Hindlimb muscle (tissue), 1 donor: Measurements from ENCODE around the gene CACNA1E. TPM values are rescaled to one million over a fixed set of nuclear protein-coding genes. Genes with fewer than 3 reads are reported as not detected.

Source experiments
- DNase-seq: peaks from one replicate; pipeline ENCODE4 v3.0.0-alpha.2; 2013
- polyA plus RNA-seq: library from polyadenylated mRNA; unstranded; fragments of 120-200 nt; gene quantifications from one replicate; pipeline ENCODE4 v1.2.1, GENCODE V29; 2013; ENCODE audit not compliant: insufficient read length

CACNA1E gene
- polyA plus RNA-seq, 1 donor = 0.50 TPM

DNA sequence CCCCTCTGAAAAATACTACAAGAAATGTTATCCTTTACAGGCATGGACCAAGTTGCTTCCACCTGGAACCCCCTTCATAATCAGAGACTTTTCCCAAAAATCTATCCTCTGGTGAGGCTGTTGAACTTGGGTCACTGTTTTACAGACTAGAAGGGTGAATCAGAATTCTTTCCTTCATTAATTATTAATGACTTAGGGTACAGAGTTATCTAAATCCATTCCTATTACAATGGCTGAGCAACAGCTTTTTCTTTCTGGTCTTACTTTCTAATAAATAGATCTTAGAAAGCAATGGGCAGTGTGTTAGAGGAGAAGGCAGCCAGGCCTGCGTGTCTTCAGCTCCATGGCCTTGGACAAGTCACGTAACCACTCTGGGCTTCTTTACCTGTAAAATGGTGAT, 294.0 kb downstream of the CACNA1E start:
- no peak for DNase-seq

DNA sequence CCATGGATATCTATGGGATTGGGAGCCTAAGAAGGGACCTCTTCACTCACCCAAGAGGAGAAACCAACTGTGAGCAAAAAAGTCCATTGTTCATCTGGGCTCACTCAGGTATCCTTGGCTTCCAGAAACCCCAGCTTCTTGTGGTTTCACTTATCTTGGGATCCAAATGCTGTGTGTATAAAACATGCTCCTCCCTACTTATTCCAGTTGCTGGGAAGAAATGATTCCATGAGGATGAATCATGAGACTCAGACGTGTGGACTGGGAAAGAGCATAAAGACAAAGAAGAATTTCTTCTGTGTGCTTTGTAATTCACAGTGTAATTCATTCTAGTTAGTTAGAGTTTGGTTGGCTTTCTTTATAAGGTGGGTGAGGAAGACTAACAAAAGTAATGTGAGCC, 294.5 kb downstream of the CACNA1E start:
- no peak for DNase-seq

DNA sequence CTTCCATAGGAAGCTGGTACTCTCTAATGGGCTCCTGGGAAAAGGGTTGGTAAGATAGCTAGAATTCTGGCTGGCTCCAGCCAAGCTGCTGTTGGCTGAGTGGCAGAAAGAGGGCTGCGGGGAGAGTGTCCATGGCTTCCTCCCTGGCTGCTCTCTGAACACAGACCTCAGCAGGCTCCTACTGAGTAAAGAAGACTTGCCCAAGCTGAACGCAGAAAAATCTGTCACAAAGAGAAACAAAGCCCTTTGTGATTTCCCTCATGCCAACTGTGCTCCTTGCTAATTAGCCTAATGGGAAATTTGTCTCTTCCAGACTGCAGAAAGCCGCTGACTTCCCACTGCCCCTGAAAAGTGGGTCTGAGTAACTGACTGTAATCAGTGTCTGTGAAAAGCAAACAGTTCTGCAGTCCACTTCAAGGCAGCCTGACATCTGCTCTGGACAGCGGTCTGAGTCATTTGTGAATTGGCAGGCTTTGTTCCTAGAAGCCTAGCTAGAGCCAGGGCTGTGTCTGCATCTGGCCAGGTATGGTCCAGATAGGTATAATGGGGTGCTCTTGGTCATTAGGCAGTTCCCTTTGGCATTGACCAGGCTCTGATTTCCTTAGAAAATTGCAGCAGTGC, 295.4 kb downstream of the CACNA1E start:
- DNase-seq = no peak

DNA sequence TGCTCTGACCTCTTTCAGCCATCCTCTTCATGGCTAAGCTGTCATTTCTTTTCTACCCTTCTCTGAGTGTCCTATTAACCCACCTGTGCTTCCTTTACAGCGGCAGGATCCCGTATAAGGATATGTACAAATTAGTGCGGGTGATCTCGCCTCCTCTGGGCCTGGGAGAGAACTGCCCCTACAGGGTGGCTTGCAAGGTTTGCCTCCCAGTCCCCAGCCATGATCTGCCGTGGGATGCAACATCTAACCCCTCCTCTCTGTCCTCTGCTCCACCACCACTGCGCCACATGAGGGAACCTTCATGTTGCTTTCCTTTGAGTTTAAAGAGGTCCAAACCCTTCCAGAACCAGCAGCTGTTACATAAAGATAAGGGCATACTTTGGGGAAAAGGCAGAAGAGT, 296.0 kb downstream of the CACNA1E start:
- no peak for DNase-seq

DNA sequence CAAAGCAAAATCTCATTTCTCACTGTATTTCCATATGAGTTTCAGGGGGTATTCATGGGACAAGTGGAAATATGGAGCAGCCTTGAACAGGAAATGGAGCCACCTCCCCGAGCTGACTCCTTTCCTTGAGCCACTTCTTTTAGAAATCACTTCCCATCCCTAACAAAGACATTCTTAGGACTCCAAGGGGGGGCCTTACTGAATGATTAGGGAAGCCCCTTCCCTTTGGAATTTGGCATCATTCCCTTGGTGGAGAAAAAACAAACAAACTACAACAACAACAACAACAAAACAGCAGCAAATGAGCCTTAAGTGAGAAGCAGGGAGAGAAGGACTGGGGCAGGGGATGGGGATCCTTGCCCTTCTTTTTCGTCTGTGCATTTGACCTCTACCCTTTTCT, 299.9 kb downstream of the CACNA1E start:
- no peak for DNase-seq

DNA sequence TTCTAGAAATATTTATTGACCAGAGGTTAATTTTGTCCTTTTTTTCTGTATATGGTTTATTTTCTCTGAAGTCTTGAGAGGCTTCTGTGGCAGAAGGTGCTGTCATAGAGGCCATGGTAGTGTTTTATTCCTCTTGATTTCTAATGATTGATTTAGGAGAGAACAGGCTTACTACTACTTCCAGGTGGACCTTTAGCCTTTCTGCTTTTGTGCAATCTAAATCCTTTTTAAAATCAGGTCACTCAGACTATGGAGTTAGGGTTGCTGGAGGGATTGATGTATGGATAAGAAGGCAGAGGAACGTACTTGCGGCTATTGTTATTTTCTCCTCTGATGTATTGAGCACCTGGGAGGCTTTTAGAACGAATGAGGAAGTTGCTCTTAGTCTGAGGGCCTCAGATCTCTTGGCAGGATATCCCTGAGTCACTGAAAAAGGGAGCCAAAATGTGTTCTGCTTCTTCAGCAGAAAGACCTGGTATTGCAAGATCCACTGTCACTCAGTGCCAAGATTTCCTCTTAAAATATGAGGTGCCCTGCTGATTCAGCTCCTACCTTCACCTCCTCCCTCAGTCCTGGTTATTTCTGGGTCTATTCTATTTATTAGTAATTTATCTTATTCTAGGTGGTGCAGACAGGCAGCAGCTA, 300.8 kb downstream of the CACNA1E start:
- DNase-seq = no peak

DNA sequence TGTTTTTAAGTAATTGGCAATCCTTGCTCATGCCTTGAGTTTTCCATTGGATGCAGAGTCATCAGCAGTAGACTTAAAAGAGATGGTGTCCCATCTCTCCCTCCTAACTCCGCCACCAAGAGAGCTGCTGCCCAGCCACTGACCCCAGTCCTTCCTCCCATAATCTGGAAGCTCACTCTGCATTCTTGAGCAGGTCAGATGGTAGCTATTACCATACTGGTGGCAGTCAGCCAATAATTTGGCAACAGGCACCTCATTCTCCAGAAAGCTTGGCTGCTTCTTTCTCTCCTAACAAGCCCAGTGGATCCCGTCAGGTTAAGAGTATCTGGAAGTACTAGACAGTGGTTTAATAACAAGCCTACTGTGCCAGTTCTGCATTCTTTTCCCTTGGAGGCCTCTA, 306.1 kb downstream of the CACNA1E start:
- no peak for DNase-seq

DNA sequence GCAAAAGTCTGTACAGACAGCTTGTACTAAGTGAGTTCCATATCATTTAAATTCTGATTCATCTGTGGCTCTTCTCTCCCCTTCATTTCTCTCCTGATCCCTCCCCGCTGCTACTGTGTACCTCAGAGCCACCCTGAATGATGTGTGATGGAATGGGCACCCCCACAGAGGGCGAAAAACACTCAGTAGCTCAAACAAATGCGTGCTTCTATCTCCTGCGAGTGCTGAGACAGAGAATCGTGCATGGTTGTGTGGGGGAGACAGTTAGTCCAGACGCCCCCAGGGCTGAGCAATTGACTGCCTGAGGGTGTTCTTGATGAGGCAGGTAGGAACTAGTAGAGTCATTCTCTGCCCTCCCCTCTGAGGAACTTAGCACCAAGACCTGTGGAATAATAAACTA, 308.4 kb downstream of the CACNA1E start:
- DNase-seq = no peak

DNA sequence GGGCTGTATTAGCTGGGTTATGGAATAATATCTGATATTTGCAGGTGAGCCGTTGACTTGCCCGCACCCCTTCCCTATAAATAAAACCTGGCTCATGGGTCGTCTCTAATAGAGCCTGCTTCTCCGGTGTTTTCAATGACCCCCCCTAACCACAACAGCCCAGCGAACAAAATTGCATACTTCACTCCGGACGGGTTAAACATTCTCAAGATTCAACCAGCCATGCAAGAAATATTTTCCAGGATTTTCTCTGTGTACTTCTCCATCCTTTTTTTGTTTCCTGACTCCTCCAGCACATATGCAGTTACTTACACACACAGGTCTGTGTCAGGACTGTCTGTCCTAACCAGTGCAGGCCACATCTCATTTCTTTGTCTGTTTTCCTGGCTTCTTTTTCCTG, 310.5 kb downstream of the CACNA1E start:
- DNase-seq = no peak

DNA sequence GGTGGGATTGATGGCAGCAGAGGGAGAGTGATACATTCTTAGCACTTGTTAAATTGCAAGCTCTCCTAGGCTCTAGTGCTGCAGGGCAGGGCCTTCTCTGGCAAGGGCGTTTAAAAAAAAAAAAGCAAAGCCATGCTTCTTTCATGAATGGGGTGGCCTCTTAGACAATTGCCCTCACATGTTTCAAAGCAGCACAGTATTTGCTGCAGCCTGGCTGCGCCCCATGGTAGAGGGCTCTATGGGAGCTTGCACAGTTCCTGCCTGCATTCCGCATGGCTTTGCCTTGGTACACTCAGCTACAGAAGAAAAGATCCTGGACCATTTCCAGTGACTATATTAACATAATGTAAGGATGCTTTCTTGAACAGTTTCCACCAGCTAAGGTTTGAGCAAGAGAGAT, 311.0 kb downstream of the CACNA1E start:
- no peak for DNase-seq

DNA sequence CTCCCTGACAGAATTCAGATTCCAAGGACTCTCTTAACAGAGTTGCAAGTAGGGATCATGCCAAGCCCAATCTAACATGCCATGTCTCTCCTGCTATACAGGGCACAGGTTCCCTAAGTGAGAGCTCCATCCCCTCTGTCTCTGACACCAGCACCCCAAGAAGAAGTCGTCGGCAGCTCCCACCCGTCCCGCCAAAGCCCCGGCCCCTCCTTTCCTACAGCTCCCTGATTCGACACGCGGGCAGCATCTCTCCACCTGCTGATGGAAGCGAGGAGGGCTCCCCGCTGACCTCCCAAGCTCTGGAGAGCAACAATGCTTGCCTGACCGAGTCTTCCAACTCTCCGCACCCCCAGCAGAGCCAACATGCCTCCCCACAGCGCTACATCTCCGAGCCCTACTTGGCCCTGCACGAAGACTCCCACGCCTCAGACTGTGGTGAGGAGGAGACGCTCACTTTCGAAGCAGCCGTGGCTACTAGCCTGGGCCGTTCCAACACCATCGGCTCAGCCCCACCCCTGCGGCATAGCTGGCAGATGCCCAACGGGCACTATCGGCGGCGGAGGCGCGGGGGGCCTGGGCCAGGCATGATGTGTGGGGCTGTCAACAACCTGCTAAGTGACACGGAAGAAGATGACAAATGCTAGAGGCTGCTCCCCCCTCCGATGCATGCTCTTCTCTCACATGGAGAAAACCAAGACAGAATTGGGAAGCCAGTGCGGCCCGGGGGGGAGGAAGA, 315.0 kb downstream of the CACNA1E start:
- DNase-seq = no peak

DNA sequence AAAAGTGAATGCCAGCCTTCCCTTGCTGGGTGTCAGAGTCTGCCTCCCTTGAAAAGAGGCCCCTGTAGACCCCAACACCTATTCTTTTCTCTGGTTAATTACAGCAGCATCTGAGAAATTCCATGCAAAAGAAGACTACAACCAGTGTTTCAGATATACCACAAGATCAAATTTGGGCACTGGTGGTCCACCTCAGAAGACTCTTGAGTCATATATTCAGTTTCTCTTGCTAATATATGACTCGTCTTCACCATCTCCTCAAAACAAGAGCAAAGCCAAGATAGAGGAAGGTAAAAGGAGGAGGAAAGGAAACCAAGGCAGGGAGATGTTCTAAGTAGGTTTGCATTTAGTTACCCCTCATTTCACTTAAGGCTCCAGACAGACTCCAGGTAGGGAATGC, 318.3 kb downstream of the CACNA1E start:
- no peak for DNase-seq

DNA sequence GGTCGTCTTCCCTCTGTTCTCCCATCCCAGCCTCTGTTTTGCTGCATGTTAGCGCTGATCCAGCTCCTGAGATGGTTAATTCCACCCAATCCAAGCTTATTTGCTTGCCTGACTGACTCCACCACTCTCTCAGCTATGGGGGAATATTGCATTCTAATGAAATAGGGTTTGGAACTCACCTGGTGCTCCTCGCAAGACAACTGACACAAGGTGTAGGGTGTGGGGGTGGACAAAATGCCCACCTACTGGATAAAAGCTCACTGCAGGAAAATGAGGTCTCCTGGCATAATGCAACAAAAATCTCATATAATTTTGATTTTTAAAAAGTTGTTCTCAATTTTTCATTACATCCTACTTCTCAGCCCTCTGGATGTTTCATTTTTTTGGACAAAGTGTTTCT, 319.1 kb downstream of the CACNA1E start:
- no peak for DNase-seq

DNA sequence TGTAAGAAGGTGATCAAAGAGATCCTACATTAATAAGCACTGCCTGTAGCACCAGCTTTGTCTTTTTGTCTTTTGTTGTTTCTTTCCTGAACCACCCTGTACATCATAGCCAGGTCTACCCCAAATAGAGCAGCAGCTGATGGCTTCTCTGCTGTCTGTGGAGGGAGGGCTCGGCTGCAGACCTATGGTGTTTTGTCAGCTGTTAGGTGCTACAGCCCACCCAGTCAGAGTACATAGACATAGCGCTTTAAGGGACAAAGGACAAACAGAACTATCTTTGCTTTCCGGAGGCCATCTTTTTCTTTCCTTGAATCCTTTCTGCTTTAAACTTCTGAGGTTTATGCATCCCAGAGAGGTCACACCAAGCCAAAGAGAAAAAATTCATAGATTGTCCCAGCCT, 320.1 kb downstream of the CACNA1E start:
- no peak for DNase-seq

DNA sequence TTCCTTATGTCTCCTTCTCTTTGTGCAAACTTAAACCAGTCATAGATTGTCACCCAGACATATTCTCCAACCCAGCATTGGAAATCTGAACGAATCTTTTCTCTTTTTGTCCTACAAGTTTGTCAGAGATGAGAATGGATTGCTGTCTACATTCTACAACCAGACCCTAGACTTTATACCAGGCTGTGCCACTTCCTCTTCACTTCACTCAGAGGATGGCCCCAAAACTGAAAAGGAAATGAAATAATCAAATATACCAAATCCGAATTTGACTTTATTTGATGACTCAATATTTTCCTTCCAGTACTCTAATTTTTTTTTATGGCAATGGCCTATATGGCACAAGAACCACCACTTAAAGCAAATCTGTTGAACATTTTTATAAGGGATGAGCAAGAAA, 321.7 kb downstream of the CACNA1E start:
- no peak for DNase-seq

DNA sequence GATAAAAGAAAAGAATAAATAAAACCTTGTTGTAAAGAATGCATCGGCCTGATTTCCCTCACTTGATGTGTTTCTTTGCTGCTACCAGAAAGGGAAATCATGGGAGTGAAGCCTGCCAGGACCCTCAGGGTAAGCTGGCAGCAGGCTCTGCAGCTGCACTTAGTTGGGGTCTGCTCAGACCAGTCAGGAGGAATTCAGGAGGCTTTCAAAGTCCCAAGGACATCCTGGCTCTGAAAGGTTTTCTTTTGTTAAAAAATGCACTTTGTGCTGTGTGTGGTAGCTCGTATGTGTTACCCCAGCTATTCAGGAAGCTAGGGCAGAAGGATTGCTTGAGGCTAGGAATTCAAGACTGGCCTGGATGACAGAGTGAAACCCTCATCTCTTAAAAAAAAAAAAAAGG, 323.4 kb downstream of the CACNA1E start:
- DNase-seq = no peak

DNA sequence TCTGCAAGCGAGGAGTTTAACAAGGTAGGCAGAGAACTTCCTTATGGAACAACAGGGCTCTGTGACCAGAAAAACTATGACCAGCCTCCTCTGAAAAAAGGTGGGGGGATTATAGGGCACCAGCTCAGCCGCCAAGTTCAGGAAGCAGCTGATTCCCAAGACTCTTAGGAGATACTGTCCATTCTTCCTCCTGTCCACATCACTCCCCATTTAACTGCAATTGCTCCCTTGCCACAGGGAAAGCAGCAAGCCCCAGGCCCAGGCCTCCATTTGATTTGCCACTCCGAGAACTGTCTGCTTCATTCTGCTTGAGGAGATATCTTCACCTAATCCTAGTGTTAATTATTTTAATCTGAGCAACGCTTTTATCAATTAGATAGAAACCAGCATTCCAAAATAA, 323.9 kb downstream of the CACNA1E start:
- no peak for DNase-seq

DNA sequence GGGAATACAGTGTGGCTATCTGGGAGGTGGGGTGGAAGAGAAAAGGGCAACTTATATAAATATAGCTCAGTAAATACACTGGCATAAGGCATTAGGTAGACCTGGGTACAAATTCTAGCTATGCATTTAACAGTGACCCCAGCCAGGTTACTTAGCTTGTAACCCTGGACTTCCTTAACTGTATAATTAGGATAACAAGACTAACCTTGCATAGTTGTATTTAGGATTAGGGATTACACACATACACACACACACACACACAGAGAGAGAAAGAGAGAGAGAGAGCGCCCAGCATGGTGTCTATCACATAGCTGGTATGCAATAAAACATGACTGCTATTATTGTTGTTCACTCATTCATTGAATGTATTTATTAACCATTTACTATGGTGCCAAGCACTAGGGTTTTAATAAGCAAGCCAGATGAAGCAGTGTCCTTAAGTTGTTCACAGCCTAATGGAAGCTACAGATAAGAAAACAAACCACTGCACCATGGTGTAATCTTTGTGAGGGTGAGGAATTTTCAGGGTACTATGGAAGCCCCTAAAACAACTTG, 326.8 kb downstream of the CACNA1E start:
- no peak for DNase-seq

DNA sequence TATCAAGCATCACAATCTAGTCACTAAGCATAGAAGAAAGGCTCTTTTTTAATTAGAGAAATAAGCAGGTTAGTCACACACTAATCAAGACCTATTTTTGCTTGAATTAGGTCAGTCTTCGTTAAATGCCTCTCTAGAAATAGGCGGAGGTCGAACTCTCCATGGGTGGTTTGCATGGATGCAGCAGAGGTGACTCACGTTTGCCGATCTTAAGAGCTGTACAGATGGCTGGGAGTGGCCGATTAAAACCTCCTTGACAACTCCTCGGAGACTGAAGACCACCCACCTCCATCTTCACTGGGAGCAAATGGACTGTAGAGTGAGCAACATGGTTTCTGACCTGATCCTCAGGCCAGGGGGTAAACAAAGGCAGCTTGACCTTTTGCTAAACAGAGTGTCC, 328.9 kb downstream of the CACNA1E start:
- DNase-seq = no peak

DNA sequence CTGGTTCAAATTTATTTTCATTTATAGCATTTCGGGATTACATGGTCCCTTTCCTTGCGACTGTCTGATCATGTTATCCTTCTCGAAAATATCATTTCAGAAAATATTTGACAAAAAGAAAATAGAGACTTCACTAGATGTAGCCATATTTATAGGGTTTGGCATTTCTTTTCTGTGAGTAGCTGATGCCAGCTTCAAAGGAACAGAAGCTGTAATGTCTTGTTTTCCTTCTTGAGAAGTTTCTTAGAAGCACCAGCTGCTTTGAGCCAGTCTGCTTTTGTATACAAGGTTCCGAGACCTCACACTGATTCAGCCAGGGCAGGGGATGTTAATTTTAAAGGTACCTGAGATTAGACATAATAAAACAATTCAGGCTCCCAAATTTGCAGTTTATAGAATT, 329.9 kb downstream of the CACNA1E start:
- DNase-seq = no peak

DNA sequence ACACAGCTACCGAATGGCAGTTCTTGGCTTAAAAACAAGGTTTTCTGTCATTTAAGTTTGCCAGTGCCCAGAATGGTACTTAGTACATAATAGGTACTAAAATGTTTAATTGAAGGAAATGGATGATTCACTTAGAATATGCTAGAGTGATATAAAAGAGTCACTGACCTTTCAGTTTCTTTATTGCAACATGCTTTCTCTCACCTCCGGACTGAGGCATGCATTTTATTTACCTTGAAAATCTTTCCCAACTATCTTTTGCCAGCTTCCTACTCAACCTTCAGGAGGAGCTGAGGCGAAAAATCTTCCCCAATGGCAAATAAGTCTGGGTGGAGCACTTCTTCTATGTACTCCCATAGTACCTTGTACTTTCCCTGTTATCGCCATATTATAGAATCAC, 333.3 kb downstream of the CACNA1E start:
- DNase-seq = no peak

DNA sequence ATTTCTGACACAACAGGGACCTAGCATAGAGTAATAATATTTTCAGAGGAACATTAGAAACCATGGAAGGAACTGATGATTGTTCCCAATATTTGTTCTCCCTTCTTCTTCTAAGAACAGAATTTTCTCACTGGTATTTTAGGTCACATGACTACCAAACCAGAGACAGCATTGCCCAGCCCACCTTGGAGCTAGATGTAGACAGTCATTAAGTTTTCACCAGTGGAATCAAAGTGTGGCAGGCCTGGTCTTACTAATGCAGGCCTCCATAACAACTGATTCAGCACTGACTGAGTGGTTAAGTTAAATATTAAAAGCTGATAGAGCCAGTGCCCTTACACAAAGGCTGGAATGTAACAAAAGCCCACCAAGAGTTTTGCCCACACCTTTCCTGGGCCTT, 333.8 kb downstream of the CACNA1E start:
- no peak for DNase-seq

DNA sequence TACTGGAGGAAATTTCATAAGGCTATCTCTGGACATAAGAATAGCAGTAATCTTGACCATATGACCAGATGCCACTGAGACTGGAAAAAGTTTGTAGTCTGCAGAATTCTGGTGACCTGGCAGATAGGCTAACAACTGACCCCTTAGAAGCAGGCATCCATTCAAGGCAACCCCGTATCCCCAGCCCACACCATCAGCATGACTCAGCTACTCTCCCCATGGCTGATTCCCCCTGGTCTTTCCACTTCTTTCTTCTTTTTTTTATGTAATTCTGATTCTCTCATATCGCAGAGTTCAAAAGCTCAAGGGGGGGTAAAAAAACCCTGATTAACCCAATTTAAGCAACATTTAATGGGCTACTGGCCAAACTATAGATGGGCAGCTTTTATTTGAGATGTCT, 335.1 kb downstream of the CACNA1E start:
- DNase-seq = no peak

DNA sequence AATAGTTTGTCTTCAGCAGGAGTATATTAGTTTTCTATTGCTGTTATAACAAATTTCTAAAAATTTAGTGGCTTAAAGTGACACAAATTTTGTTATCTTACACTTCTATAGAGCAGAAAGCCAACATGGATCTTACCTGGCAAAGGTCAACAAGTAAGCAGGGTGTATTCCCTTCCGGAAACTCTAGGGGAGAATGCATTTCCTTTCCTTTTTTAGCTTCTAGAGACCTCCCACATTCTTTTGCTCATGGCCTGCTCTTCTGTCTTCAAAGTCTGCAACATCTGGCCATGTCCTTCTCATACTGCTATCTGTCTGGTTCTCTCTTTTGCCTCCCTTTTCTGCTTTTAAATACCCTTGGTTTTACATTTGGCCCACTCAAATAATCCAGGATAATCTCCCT, 335.6 kb downstream of the CACNA1E start:
- no peak for DNase-seq
